GM21528 (cell line): Measurements from ENCODE around the gene PRRG3.

Experiments
- ATAC-seq: cut with Tn5 transposase; IDR thresholded peaks from one replicate; pipeline ENCODE4 v1.9.1; 2021; ENCODE audit warnings: mild to moderate bottlenecking, moderate library complexity; ENCODE audit not compliant: unreplicated experiment, low FRiP score

The PRRG3 gene

GRCh38 chrX:151741606-151742005 is 46.3 kb downstream of the PRRG3 start:
- ATAC-seq, result no peak

GRCh38 chrX:151742311-151742710 is 47.1 kb downstream of the PRRG3 start:
- no peak for ATAC-seq

GRCh38 chrX:151743651-151744470 is 48.6 kb downstream of the PRRG3 start:
- no peak for ATAC-seq

- ATAC-seq, result no peak
These were observed 50.4 kb downstream of the PRRG3 start for GRCh38 chrX:151745651-151746050.

GRCh38 chrX:151746502-151746901 is 51.2 kb downstream of the PRRG3 start:
- no peak for ATAC-seq

- no peak for ATAC-seq
These were observed 55.3 kb downstream of the PRRG3 start for GRCh38 chrX:151750511-151750910.

- ATAC-seq, result no peak
These were observed 57.6 kb downstream of the PRRG3 start for GRCh38 chrX:151752847-151753246.

GRCh38 chrX:151753313-151754046 is 58.2 kb downstream of the PRRG3 start:
- peak; percentile 55 for ATAC-seq

GRCh38 chrX:151754047-151754429 is 58.8 kb downstream of the PRRG3 start:
- ATAC-seq, result no peak

- ATAC-seq, result no peak
These were observed 59.5 kb downstream of the PRRG3 start for GRCh38 chrX:151754641-151755215.
